CD4-positive, CD25-positive, alpha-beta regulatory T cell (primary cell): Measurements from ENCODE around the gene HORMAD2. TPM values are rescaled to one million over a fixed set of nuclear protein-coding genes. Genes with fewer than 3 reads are reported as not detected.
"Not testable (repeated sequence)": the region's sequence is repeated elsewhere in the genome, so short reads cannot be mapped to it uniquely, and the experiment has no call there.

Source experiments
- ATAC-seq, 2 donors: fragments of 150-1000 bp; cut with Tn5 transposase; one replicate each; pipeline ENCODE4 v1.10.0; 2021; ENCODE audit warnings: low read depth in 2 of 2, moderate number of reproducible peaks in 2 of 2, moderate library complexity in 1 of 2
- DNase-seq, 3 donors: peaks; one replicate each; pipeline versions ENCODE4 v3.0.0 to v3.0.0-alpha.2; 2012 to 2022; ENCODE audit warnings: mixed read lengths in 1 of 3
- H3K27ac ChIP-seq: one replicate; pipeline ENCODE4 v1.7.0; 2013; ENCODE audit warnings: mild to moderate bottlenecking, low read length; ENCODE audit not compliant: insufficient read depth, poor library complexity, severe bottlenecking
- H3K27me3 ChIP-seq: one replicate; pipeline ENCODE4 v1.7.0; 2013; ENCODE audit warnings: low read length; ENCODE audit not compliant: control insufficient read depth, insufficient read depth
- H3K36me3 ChIP-seq: one replicate; pipeline ENCODE4 v1.7.0; 2013; ENCODE audit warnings: mild to moderate bottlenecking, low read length, moderate library complexity; ENCODE audit not compliant: control insufficient read depth, insufficient read depth
- H3K4me1 ChIP-seq: 2 replicates; pipeline ENCODE4 v1.7.0; 2013; ENCODE audit warnings: mild to moderate bottlenecking, low read length; ENCODE audit not compliant: insufficient read depth, control insufficient read depth, poor library complexity, severe bottlenecking
- H3K4me3 ChIP-seq: one replicate; pipeline ENCODE4 v1.7.0; 2013; ENCODE audit warnings: low read depth, mild to moderate bottlenecking, low read length, moderate library complexity
- H3K9me3 ChIP-seq, 2 experiments: 1 replicate in 1 of 2; 2 replicates in 1 of 2; pipeline ENCODE4 v1.7.0; 2013; ENCODE audit warnings: low read length in 2 of 2, mild to moderate bottlenecking in 1 of 2, moderate library complexity in 1 of 2; ENCODE audit not compliant: control insufficient read depth in 2 of 2
- H3K27ac Mint-ChIP-seq, 3 donors: one replicate each; pipeline ENCODE4 v1.8.0; 2020 to 2022; ENCODE audit warnings: mild to moderate bottlenecking in 3 of 3, mixed read lengths in 3 of 3, moderate library complexity in 2 of 3
- H3K27me3 Mint-ChIP-seq: one replicate; pipeline ENCODE4 v1.8.0; 2022; ENCODE audit warnings: mild to moderate bottlenecking, mixed read lengths
- H3K36me3 Mint-ChIP-seq: one replicate; pipeline ENCODE4 v1.8.0; 2020; ENCODE audit warnings: mixed read lengths
- H3K4me1 Mint-ChIP-seq, 4 donors: one replicate each; pipeline ENCODE4 v1.8.0; 2020 to 2022; ENCODE audit warnings: mixed read lengths in 4 of 4, mild to moderate bottlenecking in 1 of 4
- H3K4me3 Mint-ChIP-seq, 4 donors: one replicate each; pipeline ENCODE4 v1.8.0; 2020 to 2022; ENCODE audit warnings: mild to moderate bottlenecking in 4 of 4, mixed read lengths in 4 of 4, moderate library complexity in 3 of 4
- H3K9me3 Mint-ChIP-seq, 7 donors: one replicate each; pipeline ENCODE4 v1.8.0; 2020 to 2022; ENCODE audit warnings: mixed read lengths in 7 of 7, mild to moderate bottlenecking in 3 of 7, moderate library complexity in 2 of 7
- polyA plus RNA-seq, 4 donors: library from polyadenylated mRNA; unstranded; fragments of 300-500 nt; fragmentation: Illumina TruSeq; gene quantifications; one replicate each; pipeline ENCODE4 v1.2.3, GENCODE V29; 2021
- total RNA-seq: library from RNA; stranded (reverse); gene quantifications from one replicate; pipeline ENCODE4 v1.2.3, GENCODE V29; 2022

Gene HORMAD2
- total and polyA plus RNA-seq, 5 donors from 2014 or later, result not detected

GRCh38 chr22:30074994-30075393 lies 5.3 kb upstream of the HORMAD2 start:
- Mint-ChIP-seq H3K27ac (no peak overlapping the region), H3K4me1 (peaks cover 5 to 20% (median 11%) of the 10 kb centered on the region in 4 donors), H3K4me3 (no peak overlapping the region), H3K36me3 (no peaks in the 10 kb centered on the region), H3K27me3 (peaks cover 11% of the 10 kb centered on the region), H3K9me3 (peaks cover 0 to 2% (median 0%) of the 10 kb centered on the region in 7 donors)
- Histone ChIP-seq H3K36me3 (no peaks in the 10 kb centered on the region), H3K4me3 (no peak overlapping the region), H3K9me3 (no peaks in the 10 kb centered on the region), H3K27ac (no peak overlapping the region), H3K27me3 (no peaks in the 10 kb centered on the region), H3K4me1 (peaks cover 8% of the 10 kb centered on the region)
- DNase-seq, result no peak
- no peak for ATAC-seq

DNA sequence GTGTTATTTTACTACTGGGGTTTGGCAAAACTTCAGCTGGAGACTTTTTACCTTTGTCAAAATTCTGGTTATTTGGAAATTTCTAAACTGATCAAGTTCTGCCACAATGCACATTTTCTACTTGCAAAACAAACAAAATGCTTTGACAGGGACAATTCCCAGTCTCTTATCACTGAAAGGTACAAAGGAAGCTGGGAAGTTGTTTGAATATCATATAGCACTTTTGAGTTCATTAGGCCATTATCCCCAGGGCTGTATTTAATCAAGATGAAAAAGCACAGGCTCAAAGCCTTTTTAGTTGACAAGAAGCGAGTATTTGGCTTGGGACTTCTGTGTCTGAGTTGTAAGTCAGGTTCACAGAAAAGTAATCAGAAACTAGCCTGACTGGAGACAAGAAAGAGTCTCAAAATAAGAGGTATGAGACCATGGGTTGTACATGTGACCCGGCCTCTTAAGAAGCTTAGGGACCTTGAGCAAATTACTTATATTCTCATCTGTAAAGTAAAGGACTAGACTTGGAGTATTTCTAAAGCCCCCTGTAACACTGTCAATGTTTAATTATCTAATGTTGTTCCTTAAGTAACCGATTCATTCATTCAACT lies 2.9 kb upstream of the HORMAD2 start:
- Mint-ChIP-seq H3K9me3 (peaks cover 0 to 2% (median 0%) of the 10 kb centered on the region in 7 donors), H3K4me1 (peaks cover 5 to 20% (median 13%) of the 10 kb centered on the region in 4 donors), H3K27ac (peak overlapping the region in 2 of 3 donors; percentile 59 to 91), H3K4me3 (no peak overlapping the region), H3K27me3 (peaks cover 2% of the 10 kb centered on the region), H3K36me3 (no peaks in the 10 kb centered on the region)
- no peak overlapping the region for H3K27ac ChIP-seq
- H3K27me3 ChIP-seq, result no peaks in the 10 kb centered on the region
- peaks cover 8% of the 10 kb centered on the region for H3K4me1 ChIP-seq
- no peak overlapping the region for H3K4me3 ChIP-seq
- DNase-seq (no peak), ATAC-seq (no peak)
- no peaks in the 10 kb centered on the region for H3K9me3 ChIP-seq
- no peaks in the 10 kb centered on the region for H3K36me3 ChIP-seq

GRCh38 chr22:30078320-30079311 lies 1.6 kb upstream of the HORMAD2 start:
- Mint-ChIP-seq H3K36me3 (no peaks in the 10 kb centered on the region), H3K4me3 (peak overlapping the region; percentile 11 to 89 (median 74)), H3K27ac (peak overlapping the region; percentile 59 to 93 (median 93)), H3K4me1 (peaks cover 5 to 20% (median 13%) of the 10 kb centered on the region in 4 donors), H3K9me3 (peaks cover 0 to 2% (median 0%) of the 10 kb centered on the region in 7 donors), H3K27me3 (no peaks in the 10 kb centered on the region)
- peak overlapping the region; percentile 50 for H3K27ac ChIP-seq
- ATAC-seq (peak; percentile 81 to 83), DNase-seq (peak in 2 of 3 donors; percentile 38 to 73)
- peak overlapping the region; percentile 60 for H3K4me3 ChIP-seq
- H3K27me3 ChIP-seq, result no peaks in the 10 kb centered on the region
- peaks cover 8% of the 10 kb centered on the region for H3K4me1 ChIP-seq
- no peaks in the 10 kb centered on the region for H3K9me3 ChIP-seq
- H3K36me3 ChIP-seq, result no peaks in the 10 kb centered on the region

DNA sequence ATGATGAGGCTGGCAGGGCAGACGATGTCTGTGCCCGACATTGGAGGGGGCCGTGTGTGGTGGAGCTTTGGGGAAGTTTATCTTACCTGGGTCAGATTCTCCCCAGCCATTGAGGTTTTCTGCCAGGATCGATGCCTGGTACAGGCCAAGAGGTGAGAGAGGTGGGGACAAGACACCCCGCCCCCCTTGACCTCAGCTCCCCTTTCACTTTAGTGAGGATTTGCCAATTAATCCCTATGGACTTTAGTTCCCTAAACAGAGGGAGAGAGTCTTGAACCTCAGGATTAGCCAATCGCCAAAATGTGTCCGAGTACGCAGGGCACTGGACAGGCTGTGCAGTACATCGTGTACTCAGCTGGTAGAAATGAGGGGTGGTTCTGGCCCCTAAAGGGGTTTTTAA lies 541 bp downstream of the HORMAD2 start:
- Mint-ChIP-seq H3K9me3 (peaks cover 0 to 7% (median 0%) of the 10 kb centered on the region in 7 donors), H3K4me1 (peaks cover 5 to 26% (median 13%) of the 10 kb centered on the region in 4 donors), H3K27ac (no peak overlapping the region), H3K36me3 (no peaks in the 10 kb centered on the region), H3K27me3 (no peaks in the 10 kb centered on the region), H3K4me3 (no peak overlapping the region)
- no peak for DNase-seq
- no peaks in the 10 kb centered on the region for H3K36me3 ChIP-seq
- H3K9me3 ChIP-seq, result no peaks in the 10 kb centered on the region
- H3K4me3 ChIP-seq, result no peak overlapping the region
- H3K27ac ChIP-seq, result no peak overlapping the region
- no peaks in the 10 kb centered on the region for H3K27me3 ChIP-seq
- ATAC-seq, result no peak
- H3K4me1 ChIP-seq, result peaks cover 8% of the 10 kb centered on the region

DNA sequence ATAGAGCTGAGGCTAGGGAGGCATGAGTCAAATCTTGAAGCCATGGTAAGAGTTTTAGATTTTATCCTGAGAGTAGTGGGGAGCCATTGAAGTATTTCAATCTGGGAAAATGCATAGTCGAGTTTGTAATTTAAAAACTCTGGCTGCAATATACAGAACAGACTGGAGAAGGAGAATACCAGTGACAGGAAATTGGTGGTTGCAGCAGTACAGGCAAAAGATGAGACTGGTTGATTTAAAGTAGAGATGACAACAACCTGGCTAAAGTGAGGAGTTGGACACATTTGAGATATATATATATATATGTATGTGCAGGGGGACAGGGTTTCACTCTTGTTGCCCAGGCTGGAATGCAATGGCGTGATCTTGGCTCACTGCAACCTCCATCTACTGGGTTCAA lies 6.2 kb downstream of the HORMAD2 start:
- Mint-ChIP-seq H3K9me3 (peaks cover 0 to 7% (median 0%) of the 10 kb centered on the region in 7 donors), H3K27ac (no peak overlapping the region), H3K4me3 (no peak overlapping the region)

GRCh38 chr22:30087037-30087436 lies 6.8 kb downstream of the HORMAD2 start:
- DNase-seq, H3K4me3 Mint-ChIP-seq, H3K27ac ChIP-seq, H3K9me3 Mint-ChIP-seq, H3K9me3 ChIP-seq, H3K4me1 ChIP-seq, ATAC-seq, H3K27me3 ChIP-seq, H3K36me3 ChIP-seq, H3K36me3 Mint-ChIP-seq, H3K4me3 ChIP-seq: not testable (repeated sequence)
- Mint-ChIP-seq H3K27ac (peak overlapping the region in 1 of 3 donors; percentile 34), H3K27me3 (peaks cover 16% of the 10 kb centered on the region), H3K4me1 (peaks cover 7 to 14% (median 9%) of the 10 kb centered on the region in 4 donors)

More for the DNA sequence above, 6.2 kb downstream of the HORMAD2 start:
- H3K4me3 ChIP-seq, result no peak overlapping the region
- ATAC-seq, result no peak
- no peaks in the 10 kb centered on the region for H3K36me3 ChIP-seq
- no peaks in the 10 kb centered on the region for H3K27me3 ChIP-seq
- H3K9me3 ChIP-seq, result no peaks in the 10 kb centered on the region
- peak in 1 of 3 donors; percentile 11 for DNase-seq
- H3K27me3 Mint-ChIP-seq, result peaks cover 14% of the 10 kb centered on the region
- H3K4me1 ChIP-seq, result no peaks in the 10 kb centered on the region
- H3K36me3 Mint-ChIP-seq, result no peaks in the 10 kb centered on the region
- no peak overlapping the region for H3K27ac ChIP-seq
- H3K4me1 Mint-ChIP-seq, result peaks cover 7 to 14% (median 9%) of the 10 kb centered on the region in 4 donors

GRCh38 chr22:30087611-30088010 lies 7.3 kb downstream of the HORMAD2 start:
- Mint-ChIP-seq H3K27ac (peak overlapping the region in 2 of 3 donors; percentile 2 to 34), H3K36me3 (no peaks in the 10 kb centered on the region), H3K4me3 (no peak overlapping the region), H3K9me3 (peaks cover 0 to 7% (median 0%) of the 10 kb centered on the region in 7 donors), H3K27me3 (peaks cover 16% of the 10 kb centered on the region), H3K4me1 (peaks cover 7 to 16% (median 9%) of the 10 kb centered on the region in 4 donors)
- Histone ChIP-seq H3K36me3 (no peaks in the 10 kb centered on the region), H3K27ac (no peak overlapping the region), H3K4me1 (no peaks in the 10 kb centered on the region), H3K4me3 (no peak overlapping the region), H3K9me3 (no peaks in the 10 kb centered on the region), H3K27me3 (no peaks in the 10 kb centered on the region)
- ATAC-seq, result no peak
- no peak for DNase-seq
